WERI-Rb-1 (cell line): ENCODE results near the gene ABCC11.
"Not testable (repeated sequence)": the region's sequence is repeated elsewhere in the genome, so short reads cannot be mapped to it uniquely, and the experiment has no call there.

ENCODE experiments used
- DNase-seq: peaks from one replicate; pipeline ENCODE4 v3.0.0-alpha.2; 2020
- H3K27ac ChIP-seq: fragments of 250-450 bp; sonication (Bioruptor Pico); 2 replicates; pipeline ENCODE4 v1.5.1; 2020; ENCODE audit warnings: mild to moderate bottlenecking, moderate library complexity
- H3K27me3 ChIP-seq: fragments of 250-450 bp; sonication (Bioruptor Pico); 2 replicates; pipeline ENCODE4 v1.5.1; 2021; ENCODE audit warnings: mild to moderate bottlenecking, low read depth, moderate library complexity; ENCODE audit not compliant: insufficient read depth, severe bottlenecking
- H3K36me3 ChIP-seq: fragments of 250-450 bp; sonication (Bioruptor Pico); 2 replicates; pipeline ENCODE4 v1.5.1; 2020; ENCODE audit warnings: mild to moderate bottlenecking, moderate library complexity
- H3K4me3 ChIP-seq: 2 replicates; pipeline ENCODE4 v1.5.1; 2011; ENCODE audit warnings: low read depth, mild to moderate bottlenecking, control low read depth, low read length
- H3K9me3 ChIP-seq: fragments of 250-450 bp; sonication (Bioruptor Pico); 2 replicates; pipeline ENCODE4 v1.5.1; 2021; ENCODE audit warnings: mild to moderate bottlenecking, moderate library complexity; ENCODE audit not compliant: severe bottlenecking
- CTCF ChIP-seq: IDR thresholded peaks from 2 replicates; pipeline ENCODE4 v1.5.1; 2011; ENCODE audit warnings: low read depth, mild to moderate bottlenecking, control low read depth, inconsistent platforms, low read length

Gene ABCC11

GRCh38 chr16:48180868-48181480 lies 66.4 kb downstream of the ABCC11 start:
- Histone ChIP-seq H3K27me3 (no peaks in the 10 kb centered on the region), H3K9me3 (no peaks in the 10 kb centered on the region), H3K27ac (no peak overlapping the region), H3K4me3 (no peak overlapping the region), H3K36me3 (no peaks in the 10 kb centered on the region)
- no peak for DNase-seq
- TF ChIP-seq CTCF = no peak

GRCh38 chr16:48176635-48177408 lies 70.5 kb downstream of the ABCC11 start:
- no peak for TF ChIP-seq CTCF
- Histone ChIP-seq H3K4me3 (no peak overlapping the region), H3K36me3 (no peaks in the 10 kb centered on the region), H3K27me3 (no peaks in the 10 kb centered on the region), H3K27ac (no peak overlapping the region), H3K9me3 (no peaks in the 10 kb centered on the region)
- DNase-seq = no peak

DNA sequence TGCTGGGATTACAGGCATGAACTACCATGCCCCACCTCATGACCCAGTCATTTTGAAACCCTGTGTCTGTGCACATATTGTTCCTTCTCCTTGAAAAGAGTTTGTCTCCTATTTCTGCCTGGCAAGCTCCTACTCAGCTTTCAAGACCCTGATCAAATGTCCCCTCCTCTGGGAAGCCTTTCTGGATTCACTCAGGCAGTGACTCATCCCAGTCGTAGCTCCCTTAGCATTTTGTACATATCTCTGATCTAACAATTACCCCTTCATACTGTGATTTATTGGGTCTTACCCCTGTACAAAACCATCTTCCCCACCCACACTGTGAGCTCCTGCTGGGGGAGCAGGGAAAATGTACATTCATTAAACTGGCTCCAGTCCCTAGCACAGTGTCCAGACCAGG lies 73.5 kb downstream of the ABCC11 start:
- DNase-seq = no peak
- Histone ChIP-seq H3K27me3 (no peaks in the 10 kb centered on the region), H3K27ac (no peak overlapping the region), H3K4me3 (no peak overlapping the region), H3K36me3 (no peaks in the 10 kb centered on the region), H3K9me3 (no peaks in the 10 kb centered on the region)
- no peak for TF ChIP-seq CTCF

DNA sequence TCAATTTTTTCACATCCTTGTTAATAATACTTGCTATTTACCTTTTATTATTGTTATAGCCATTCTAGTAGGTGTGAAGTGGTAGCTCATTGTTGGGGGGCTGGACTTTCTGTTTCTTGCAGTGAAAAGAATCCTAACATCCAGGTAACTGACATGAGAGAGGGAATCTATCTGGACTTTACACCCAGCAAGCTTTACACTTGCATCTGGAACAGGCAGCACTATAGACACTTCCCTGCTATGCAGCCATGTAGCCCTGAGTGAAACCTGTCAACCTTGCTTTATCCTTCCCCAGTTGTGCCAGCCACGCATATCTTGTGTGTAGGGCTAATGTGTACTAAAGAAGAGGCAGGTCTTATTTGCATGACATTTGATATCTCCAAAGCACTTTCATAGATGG lies 74.7 kb downstream of the ABCC11 start:
- Histone ChIP-seq H3K27ac (no peak overlapping the region), H3K9me3 (no peaks in the 10 kb centered on the region), H3K27me3 (no peaks in the 10 kb centered on the region), H3K4me3 (no peak overlapping the region), H3K36me3 (no peaks in the 10 kb centered on the region)
- no peak for TF ChIP-seq CTCF
- no peak for DNase-seq

DNA sequence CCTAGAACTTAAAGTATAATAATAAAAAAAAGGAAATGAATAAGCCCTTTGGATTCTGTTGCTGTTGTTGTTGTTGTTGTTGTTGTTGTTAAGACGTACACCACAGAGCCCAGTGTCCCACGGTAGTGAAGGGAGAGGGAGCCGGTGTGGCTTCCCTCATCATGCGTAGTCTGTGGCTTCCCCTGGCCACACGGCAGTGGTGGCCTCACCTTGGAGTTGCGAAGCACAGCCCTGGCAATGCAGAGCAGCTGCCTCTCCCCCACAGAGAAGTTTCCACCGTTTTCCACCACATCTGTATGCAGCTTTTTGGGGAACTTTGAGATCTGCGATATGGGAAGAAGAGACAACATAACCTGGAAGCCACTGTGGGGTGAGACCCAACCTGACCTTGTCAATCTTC lies 77.4 kb downstream of the ABCC11 start:
- no peak for DNase-seq
- no peak overlapping the region for H3K4me3 ChIP-seq
- H3K9me3 ChIP-seq = no peaks in the 10 kb centered on the region
- no peak for TF ChIP-seq CTCF
- H3K27me3 ChIP-seq = no peaks in the 10 kb centered on the region
- H3K36me3 ChIP-seq = no peaks in the 10 kb centered on the region
- H3K27ac ChIP-seq = no peak overlapping the region

GRCh38 chr16:48168075-48168474 lies 79.3 kb downstream of the ABCC11 start:
- Histone ChIP-seq H3K27ac (no peak overlapping the region), H3K36me3 (no peaks in the 10 kb centered on the region), H3K4me3 (no peak overlapping the region), H3K27me3 (no peaks in the 10 kb centered on the region), H3K9me3 (no peaks in the 10 kb centered on the region)
- no peak for DNase-seq
- no peak for TF ChIP-seq CTCF

- H3K4me3 ChIP-seq, DNase-seq, H3K9me3 ChIP-seq, H3K36me3 ChIP-seq, H3K27me3 ChIP-seq, H3K27ac ChIP-seq: not testable (repeated sequence)
Observed at GRCh38 chr16:48166617-48167016, 80.7 kb downstream of the ABCC11 start.
